GM13977 (cell line): Measurements from ENCODE around the gene OBP2A.

ENCODE experiments used
- DNase-seq: peaks from one replicate; pipeline ENCODE4 v3.0.0; 2012; ENCODE audit warnings: low spot score
- in situ Hi-C: fragments of 300-500 bp; cut with MboI; formaldehyde crosslinking; loops from one replicate; pipeline ENCODE4 v1.12.0; 2022; ENCODE audit warnings: low sequenced_read_pairs, low pct_unique_long_range_greater_than_20kb, mixed read lengths, inconsistent platforms; ENCODE audit not compliant: unreplicated experiment
- TF ChIP-seq, protein P1 (sequence below): IDR thresholded peaks from 2 replicates; pipeline ENCODE4 v1.5.1; 2012; ENCODE audit warnings: mild to moderate bottlenecking, control low read depth; ENCODE audit not compliant: insufficient read depth; ENCODE audit errors: extremely low read depth, missing control alignments

The OBP2A gene

DNA sequence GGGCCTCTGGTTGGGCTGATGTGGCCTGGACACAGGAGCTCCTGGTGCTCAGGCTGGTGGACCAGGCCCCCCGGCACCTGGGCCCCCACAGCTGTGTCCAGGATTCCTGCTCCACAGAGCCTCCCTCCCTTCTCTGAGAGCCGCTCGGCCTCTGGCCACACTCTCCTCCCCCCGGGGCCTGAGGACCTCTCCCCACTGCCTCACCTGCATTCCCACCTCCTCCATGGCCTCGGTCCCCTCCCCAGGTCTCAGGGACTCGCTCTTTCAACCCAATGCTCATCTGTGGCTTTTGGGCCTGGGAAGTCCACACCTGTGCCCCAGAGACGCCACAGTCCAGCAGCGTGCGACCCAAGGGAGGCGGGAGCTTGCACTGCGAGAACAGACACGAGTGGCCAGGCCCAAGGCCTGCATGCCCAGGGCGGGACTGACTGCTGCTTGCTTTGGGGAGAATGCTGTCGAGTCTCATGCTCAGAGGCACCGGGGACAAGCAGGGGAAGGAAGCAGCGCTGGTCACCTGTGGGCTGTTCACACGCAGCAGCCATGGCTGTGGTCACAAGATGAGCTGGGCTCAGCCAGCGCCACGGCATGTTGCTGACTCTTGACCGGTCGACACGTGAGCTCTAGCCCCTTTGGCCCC is 30.2 kb downstream of the OBP2A start:
- in situ Hi-C loops, result no loop called here
- TF ChIP-seq, protein P1, sequence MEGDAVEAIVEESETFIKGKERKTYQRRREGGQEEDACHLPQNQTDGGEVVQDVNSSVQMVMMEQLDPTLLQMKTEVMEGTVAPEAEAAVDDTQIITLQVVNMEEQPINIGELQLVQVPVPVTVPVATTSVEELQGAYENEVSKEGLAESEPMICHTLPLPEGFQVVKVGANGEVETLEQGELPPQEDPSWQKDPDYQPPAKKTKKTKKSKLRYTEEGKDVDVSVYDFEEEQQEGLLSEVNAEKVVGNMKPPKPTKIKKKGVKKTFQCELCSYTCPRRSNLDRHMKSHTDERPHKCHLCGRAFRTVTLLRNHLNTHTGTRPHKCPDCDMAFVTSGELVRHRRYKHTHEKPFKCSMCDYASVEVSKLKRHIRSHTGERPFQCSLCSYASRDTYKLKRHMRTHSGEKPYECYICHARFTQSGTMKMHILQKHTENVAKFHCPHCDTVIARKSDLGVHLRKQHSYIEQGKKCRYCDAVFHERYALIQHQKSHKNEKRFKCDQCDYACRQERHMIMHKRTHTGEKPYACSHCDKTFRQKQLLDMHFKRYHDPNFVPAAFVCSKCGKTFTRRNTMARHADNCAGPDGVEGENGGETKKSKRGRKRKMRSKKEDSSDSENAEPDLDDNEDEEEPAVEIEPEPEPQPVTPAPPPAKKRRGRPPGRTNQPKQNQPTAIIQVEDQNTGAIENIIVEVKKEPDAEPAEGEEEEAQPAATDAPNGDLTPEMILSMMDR, result no peak

GRCh38 chr9:135577256-135577655 is 31.3 kb downstream of the OBP2A start:
- in situ Hi-C loops, result no loop called here
- TF ChIP-seq, protein P1, result no peak
- no peak for DNase-seq

More for the DNA sequence above, 30.2 kb downstream of the OBP2A start:
- no peak for DNase-seq

DNA sequence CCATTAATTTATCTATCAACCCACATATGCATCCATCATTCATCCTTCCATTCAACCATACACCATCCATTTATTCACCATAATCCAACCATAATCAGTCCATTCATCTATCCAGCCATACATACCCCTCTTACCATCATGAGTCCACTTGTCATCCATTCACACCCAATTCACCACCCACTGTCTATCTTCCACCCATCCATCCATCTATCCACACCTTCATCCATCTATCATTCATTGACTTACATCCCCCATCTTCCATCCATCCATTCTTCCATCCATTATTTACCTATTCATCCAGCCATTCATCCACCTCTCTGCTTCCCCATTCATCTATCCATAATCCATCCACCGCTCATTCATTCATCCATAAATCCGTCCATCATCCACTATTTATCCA is 33.4 kb downstream of the OBP2A start:
- no peak for DNase-seq
- in situ Hi-C loops, result no loop called here
- TF ChIP-seq, protein P1, result no peak

DNA sequence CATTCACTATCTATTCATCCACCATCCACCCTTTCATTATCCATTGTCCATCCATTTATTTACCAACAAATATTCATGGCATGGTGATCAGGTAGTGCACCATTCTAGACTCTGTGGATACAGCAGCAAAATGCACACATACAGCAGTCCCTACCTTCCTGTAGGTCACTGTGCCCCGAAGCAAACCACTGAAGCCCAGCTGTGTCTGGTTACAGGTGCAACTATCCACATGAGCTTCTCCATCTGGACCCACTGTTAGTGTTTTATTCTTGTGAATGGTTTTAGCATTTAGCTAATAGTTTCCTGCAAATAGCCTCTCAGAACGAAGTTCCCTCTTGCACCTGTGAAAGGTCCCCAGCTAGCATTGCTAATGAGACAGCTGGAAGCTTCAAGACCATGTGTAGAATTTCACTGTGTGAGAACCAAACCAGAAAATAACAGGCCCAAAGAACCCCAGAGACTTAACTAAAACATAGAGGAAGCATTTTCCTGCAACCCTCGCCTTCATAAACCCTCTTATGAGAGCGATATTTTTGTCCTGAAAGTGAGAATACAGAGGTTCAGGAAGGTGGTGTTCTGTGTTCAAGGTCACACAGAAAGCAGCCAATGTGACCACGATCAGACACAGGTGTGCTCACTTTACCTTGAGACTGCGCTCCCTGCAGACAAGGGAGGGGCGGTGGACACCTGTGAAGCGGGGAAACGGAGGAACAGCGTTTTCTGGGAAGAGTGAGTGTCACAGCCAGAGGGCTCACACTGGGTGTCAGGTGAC is 34.1 kb downstream of the OBP2A start:
- TF ChIP-seq, protein P1, result no peak
- in situ Hi-C loops, result no loop called here
- DNase-seq, result no peak

- no peak for DNase-seq
- in situ Hi-C loops, result no loop called here
- TF ChIP-seq, protein P1, result no peak
These were observed 34.9 kb downstream of the OBP2A start for GRCh38 chr9:135580664-135581380.

GRCh38 chr9:135581636-135582426 is 35.9 kb downstream of the OBP2A start:
- DNase-seq, result no peak
- in situ Hi-C loops, result no loop called here
- TF ChIP-seq, protein P1, result no peak
